ENCODE results near the gene RELL2.

Gene RELL2

GRCh38 chr5:141681695-141682641 is 45.2 kb downstream of the RELL2 start, which contains the start of gene ARAP3:
ARAP3 (minus strand) TSS chr5:141682230; CDS start chr5:141680486, 1,744 bp downstream.
- TF ChIP-seq ZBTB7A (IDR thresholded peaks at IDR 0.05; ENCODE audit: low read depth) (peak; percentile 78), NFIC (IDR thresholded peaks at IDR 0.05) (peak; percentile 42; the same call in 1 of the 2 replicates), TCF12 (IDR thresholded peaks at IDR 0.05; ENCODE audit: low read depth) (no peak), MAX (IDR thresholded peaks at IDR 0.05) (peak; percentile 64)

GRCh38 chr5:141683596-141684141 is 46.9 kb downstream of the RELL2 start:
- TF ChIP-seq ZBTB7A (IDR thresholded peaks at IDR 0.05; ENCODE audit: low read depth) = no peak
- TF ChIP-seq EGR1 (IDR thresholded peaks at IDR 0.05) = no peak
- no peak for TF ChIP-seq REST (IDR thresholded peaks at IDR 0.05; ENCODE audit: low read depth)
- no peak for TF ChIP-seq TCF12 (IDR thresholded peaks at IDR 0.05; ENCODE audit: low read depth)
- no peak for TF ChIP-seq USF1 (IDR thresholded peaks at IDR 0.05)
- no peak for TF ChIP-seq EP300 (IDR thresholded peaks at IDR 0.05; ENCODE audit: borderline replicate concordance)
- TF ChIP-seq CEBPB (IDR thresholded peaks at IDR 0.05) = no peak
- TF ChIP-seq YY1 (IDR thresholded peaks at IDR 0.05; ENCODE audit: low read depth) = no peak
- TF ChIP-seq CREB1 (IDR thresholded peaks at IDR 0.05; ENCODE audit: low read depth) = no peak
- TF ChIP-seq RAD21 (IDR thresholded peaks at IDR 0.05; ENCODE audit: low read depth) = no peak

GRCh38 chr5:141685591-141685990 is 48.8 kb downstream of the RELL2 start:
- TF ChIP-seq NFIC (IDR thresholded peaks at IDR 0.05) = no peak
- TF ChIP-seq EGR1 (IDR thresholded peaks at IDR 0.05) = no peak
- TF ChIP-seq TAF1 (IDR thresholded peaks at IDR 0.05; ENCODE audit: low read depth) = no peak
- no peak for TF ChIP-seq TCF12 (IDR thresholded peaks at IDR 0.05; ENCODE audit: low read depth)
- no peak for TF ChIP-seq RAD21 (IDR thresholded peaks at IDR 0.05; ENCODE audit: low read depth)
- no peak for TF ChIP-seq MAX (IDR thresholded peaks at IDR 0.05)
- no peak for TF ChIP-seq YY1 (IDR thresholded peaks at IDR 0.05; ENCODE audit: low read depth)
- no peak for TF ChIP-seq USF1 (IDR thresholded peaks at IDR 0.05)
- TF ChIP-seq CREB1 (IDR thresholded peaks at IDR 0.05; ENCODE audit: low read depth) = no peak
- no peak for TF ChIP-seq REST (IDR thresholded peaks at IDR 0.05; ENCODE audit: low read depth)
- no peak for TF ChIP-seq TEAD4 (IDR thresholded peaks at IDR 0.05)

- TF ChIP-seq EP300 (IDR thresholded peaks at IDR 0.05; ENCODE audit: borderline replicate concordance) = no peak
- no peak for TF ChIP-seq REST (IDR thresholded peaks at IDR 0.05; ENCODE audit: low read depth)
- no peak for TF ChIP-seq CEBPB (IDR thresholded peaks at IDR 0.05)
- TF ChIP-seq ZBTB7A (IDR thresholded peaks at IDR 0.05; ENCODE audit: low read depth) = no peak
- no peak for TF ChIP-seq FOXM1 (IDR thresholded peaks at IDR 0.05; ENCODE audit: borderline replicate concordance, low read depth)
- no peak for TF ChIP-seq RAD21 (IDR thresholded peaks at IDR 0.05; ENCODE audit: low read depth)
Measured at GRCh38 chr5:141686648-141687416, 50.0 kb downstream of the RELL2 start.
